ENCODE measurements around the gene TERF2IP.

Gene TERF2IP

DNA sequence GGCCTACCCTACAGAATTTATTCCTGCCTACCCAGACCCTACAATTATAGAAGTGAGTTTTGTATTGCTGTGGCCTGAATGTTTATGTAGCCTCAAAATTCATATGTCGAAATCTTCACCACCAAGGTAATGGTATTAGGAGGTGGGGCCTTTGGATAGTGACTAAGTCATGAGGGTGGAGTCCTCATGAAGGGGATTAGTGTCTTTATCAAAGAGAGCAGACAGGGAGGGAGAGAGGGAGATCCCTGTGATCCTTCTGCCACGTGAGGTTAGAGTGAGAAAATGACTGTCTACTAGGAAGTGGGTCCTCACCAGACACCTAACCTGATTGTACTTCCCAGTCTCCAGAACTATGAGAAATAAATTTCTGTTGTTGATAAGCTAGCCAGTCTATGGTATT, 54.7 kb downstream of the TERF2IP start:
- H3K79me2 ChIP-seq (ENCODE audit: insufficient read depth, low read length), result no peaks in the 10 kb centered on the region
- TF ChIP-seq EZH2phosphoT487 (IDR thresholded peaks at IDR 0.05; ENCODE audit: borderline replicate concordance), result no peak
- TF ChIP-seq, protein P1, sequence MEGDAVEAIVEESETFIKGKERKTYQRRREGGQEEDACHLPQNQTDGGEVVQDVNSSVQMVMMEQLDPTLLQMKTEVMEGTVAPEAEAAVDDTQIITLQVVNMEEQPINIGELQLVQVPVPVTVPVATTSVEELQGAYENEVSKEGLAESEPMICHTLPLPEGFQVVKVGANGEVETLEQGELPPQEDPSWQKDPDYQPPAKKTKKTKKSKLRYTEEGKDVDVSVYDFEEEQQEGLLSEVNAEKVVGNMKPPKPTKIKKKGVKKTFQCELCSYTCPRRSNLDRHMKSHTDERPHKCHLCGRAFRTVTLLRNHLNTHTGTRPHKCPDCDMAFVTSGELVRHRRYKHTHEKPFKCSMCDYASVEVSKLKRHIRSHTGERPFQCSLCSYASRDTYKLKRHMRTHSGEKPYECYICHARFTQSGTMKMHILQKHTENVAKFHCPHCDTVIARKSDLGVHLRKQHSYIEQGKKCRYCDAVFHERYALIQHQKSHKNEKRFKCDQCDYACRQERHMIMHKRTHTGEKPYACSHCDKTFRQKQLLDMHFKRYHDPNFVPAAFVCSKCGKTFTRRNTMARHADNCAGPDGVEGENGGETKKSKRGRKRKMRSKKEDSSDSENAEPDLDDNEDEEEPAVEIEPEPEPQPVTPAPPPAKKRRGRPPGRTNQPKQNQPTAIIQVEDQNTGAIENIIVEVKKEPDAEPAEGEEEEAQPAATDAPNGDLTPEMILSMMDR (conservative IDR thresholded peaks at IDR 0.05; ENCODE audit: low read length), result no peak

DNA sequence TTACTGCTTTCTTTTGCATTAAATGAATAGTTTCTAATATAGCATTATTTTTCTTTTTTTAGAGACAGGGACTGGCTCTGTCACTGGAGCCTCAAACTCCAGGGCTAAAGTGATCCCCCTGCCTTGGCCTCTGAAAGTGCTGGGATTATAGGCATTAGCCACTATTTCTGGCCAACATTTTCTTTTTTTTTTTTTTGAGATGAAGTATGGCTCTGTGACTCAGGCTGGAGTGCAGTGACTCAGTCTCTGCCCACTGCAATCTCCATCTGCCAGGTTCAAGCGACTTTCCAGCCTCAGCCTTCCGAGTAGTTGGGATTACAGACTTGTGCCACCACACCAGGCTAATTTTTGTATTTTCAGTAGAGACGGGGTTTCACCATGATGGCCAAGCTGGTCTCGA, 55.7 kb downstream of the TERF2IP start:
- Histone ChIP-seq H3K36me3 (ENCODE audit: insufficient read depth, low read length) (no peaks in the 10 kb centered on the region), H3K4me3 (ENCODE audit: low read length, poor library complexity, severe bottlenecking) (no peak overlapping the region), H3K4me1 (ENCODE audit: insufficient read depth, low read length, poor library complexity, severe bottlenecking) (no peaks in the 10 kb centered on the region), H3K9ac (ENCODE audit: low read depth, low read length, poor library complexity, severe bottlenecking) (no peak overlapping the region), H3K4me2 (ENCODE audit: low read depth, low read length, poor library complexity, severe bottlenecking) (no peak overlapping the region), H2AFZ (ENCODE audit: low read length) (no peak overlapping the region), H3K9me3 (ENCODE audit: insufficient read depth, low read depth, low read length) (no peaks in the 10 kb centered on the region), H4K20me1 (ENCODE audit: insufficient read depth, low read length, poor library complexity, severe bottlenecking) (no peaks in the 10 kb centered on the region), H3F3A (ENCODE audit: low read depth) (no peaks in the 10 kb centered on the region), H3K9me2 (replicated peaks; ENCODE audit: low read depth, low read length) (no peaks in the 10 kb centered on the region), H3K79me2 (ENCODE audit: insufficient read depth, low read length) (no peaks in the 10 kb centered on the region), H3K27me3 (ENCODE audit: insufficient read depth, low read length, poor library complexity, severe bottlenecking) (no peaks in the 10 kb centered on the region)
- TF ChIP-seq EZH2phosphoT487 (IDR thresholded peaks at IDR 0.05; ENCODE audit: borderline replicate concordance), result no peak
- TF ChIP-seq, protein P1 (conservative IDR thresholded peaks at IDR 0.05; ENCODE audit: low read length), result no peak

More for the DNA sequence above, 54.7 kb downstream of the TERF2IP start:
- no peak overlapping the region for H3K4me2 ChIP-seq (ENCODE audit: low read depth, low read length, poor library complexity, severe bottlenecking)
- no peak overlapping the region for H2AFZ ChIP-seq (ENCODE audit: low read length)
- no peaks in the 10 kb centered on the region for H4K20me1 ChIP-seq (ENCODE audit: insufficient read depth, low read length, poor library complexity, severe bottlenecking)
- no peaks in the 10 kb centered on the region for H3K36me3 ChIP-seq (ENCODE audit: insufficient read depth, low read length)
- H3K9ac ChIP-seq (ENCODE audit: low read depth, low read length, poor library complexity, severe bottlenecking), result no peak overlapping the region
- no peaks in the 10 kb centered on the region for H3K9me2 ChIP-seq (replicated peaks; ENCODE audit: low read depth, low read length)
- H3K4me3 ChIP-seq (ENCODE audit: low read length, poor library complexity, severe bottlenecking), result no peak overlapping the region
- no peaks in the 10 kb centered on the region for H3K27me3 ChIP-seq (ENCODE audit: insufficient read depth, low read length, poor library complexity, severe bottlenecking)
- no peaks in the 10 kb centered on the region for H3K4me1 ChIP-seq (ENCODE audit: insufficient read depth, low read length, poor library complexity, severe bottlenecking)
- H3F3A ChIP-seq (ENCODE audit: low read depth), result no peaks in the 10 kb centered on the region
- H3K9me3 ChIP-seq (ENCODE audit: insufficient read depth, low read depth, low read length), result no peaks in the 10 kb centered on the region
